Retinal pigment epithelial cell (primary cell): ENCODE measurements around the gene MAP3K9.

Source experiments
- DNase-seq: peaks from one replicate; pipeline ENCODE4 v3.0.0-alpha.2; 2010; ENCODE audit warnings: low read depth
- H3K4me3 ChIP-seq: 2 replicates; pipeline ENCODE4 v1.5.1; 2011; ENCODE audit warnings: mild to moderate bottlenecking, low read length, control low read depth, moderate library complexity
- TF ChIP-seq, protein P1 (sequence below): conservative IDR thresholded peaks from 2 replicates; pipeline ENCODE4 v1.5.1; 2011; ENCODE audit warnings: low read depth, low read length, control low read depth, inconsistent platforms

MAP3K9 gene

DNA sequence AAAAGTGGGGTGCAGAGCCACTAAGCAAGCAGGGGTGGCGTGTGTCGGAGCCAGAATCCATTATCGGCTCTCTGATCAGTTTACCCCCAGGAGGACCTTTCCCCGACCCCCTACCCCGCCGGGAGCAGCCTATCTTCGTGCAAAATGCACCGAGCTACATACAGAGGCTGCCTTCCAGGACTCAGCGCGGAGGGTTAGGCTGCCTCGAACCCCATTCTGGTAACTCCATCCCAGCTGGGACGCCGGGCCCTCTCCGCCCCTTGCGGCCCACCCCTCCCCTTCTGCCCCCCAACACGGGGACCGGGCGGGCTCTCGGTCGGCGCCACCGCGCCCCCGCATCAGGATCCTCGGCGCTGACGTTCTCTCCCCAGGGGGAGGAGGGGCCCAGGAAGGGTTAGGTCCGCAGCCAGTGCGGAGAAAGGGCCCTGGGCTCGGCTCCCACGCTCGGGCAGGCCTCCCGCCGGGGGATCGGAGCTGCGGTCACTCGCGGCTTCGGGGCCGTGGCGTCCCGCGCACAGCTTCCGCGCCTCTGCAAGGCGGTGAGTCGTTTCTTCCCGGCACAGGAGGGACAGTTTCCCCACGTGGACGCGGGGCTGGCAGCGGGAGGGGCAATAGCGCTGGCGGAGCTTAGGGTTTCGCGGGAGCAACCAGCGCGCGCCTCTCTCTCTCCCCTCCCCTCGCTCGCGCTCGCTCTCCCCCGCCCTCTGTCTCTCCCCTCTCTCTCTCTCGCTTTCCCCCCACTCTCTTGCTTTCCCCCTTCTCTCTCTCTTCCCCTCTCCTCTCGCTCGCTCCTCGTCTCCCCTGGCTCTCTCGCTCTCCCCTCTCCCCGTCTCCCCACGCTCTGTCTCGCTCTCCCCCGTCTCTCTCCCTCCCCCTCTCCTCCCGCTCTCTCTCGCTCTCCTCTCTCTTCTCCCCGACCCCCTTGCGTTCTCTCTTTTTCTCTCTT lies 12.5 kb upstream of the MAP3K9 start:
- peak overlapping the region; percentile 59 for H3K4me3 ChIP-seq
- no peak for DNase-seq
- TF ChIP-seq, protein P1, sequence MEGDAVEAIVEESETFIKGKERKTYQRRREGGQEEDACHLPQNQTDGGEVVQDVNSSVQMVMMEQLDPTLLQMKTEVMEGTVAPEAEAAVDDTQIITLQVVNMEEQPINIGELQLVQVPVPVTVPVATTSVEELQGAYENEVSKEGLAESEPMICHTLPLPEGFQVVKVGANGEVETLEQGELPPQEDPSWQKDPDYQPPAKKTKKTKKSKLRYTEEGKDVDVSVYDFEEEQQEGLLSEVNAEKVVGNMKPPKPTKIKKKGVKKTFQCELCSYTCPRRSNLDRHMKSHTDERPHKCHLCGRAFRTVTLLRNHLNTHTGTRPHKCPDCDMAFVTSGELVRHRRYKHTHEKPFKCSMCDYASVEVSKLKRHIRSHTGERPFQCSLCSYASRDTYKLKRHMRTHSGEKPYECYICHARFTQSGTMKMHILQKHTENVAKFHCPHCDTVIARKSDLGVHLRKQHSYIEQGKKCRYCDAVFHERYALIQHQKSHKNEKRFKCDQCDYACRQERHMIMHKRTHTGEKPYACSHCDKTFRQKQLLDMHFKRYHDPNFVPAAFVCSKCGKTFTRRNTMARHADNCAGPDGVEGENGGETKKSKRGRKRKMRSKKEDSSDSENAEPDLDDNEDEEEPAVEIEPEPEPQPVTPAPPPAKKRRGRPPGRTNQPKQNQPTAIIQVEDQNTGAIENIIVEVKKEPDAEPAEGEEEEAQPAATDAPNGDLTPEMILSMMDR, result no peak

DNA sequence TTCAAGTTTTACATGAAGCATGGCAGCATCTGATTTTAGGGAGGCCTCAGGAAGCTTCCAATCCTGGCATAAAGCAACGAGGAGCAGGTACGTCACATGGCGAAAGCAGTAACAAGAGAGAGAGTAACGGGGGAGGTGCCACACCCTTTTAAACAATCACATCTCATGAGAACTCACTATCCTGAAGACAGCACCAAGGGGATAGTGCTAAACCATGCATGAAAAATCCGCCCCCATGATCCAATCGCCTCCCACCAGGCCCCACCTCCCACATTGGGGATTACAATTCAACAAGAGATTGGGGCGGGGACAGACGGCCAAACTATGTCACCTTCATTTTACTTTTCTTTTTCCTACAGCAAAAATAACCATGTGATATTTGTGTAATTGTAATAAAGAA lies 7.2 kb upstream of the MAP3K9 start:
- H3K4me3 ChIP-seq, result no peak overlapping the region
- TF ChIP-seq, protein P1, result no peak
- DNase-seq, result no peak

DNA sequence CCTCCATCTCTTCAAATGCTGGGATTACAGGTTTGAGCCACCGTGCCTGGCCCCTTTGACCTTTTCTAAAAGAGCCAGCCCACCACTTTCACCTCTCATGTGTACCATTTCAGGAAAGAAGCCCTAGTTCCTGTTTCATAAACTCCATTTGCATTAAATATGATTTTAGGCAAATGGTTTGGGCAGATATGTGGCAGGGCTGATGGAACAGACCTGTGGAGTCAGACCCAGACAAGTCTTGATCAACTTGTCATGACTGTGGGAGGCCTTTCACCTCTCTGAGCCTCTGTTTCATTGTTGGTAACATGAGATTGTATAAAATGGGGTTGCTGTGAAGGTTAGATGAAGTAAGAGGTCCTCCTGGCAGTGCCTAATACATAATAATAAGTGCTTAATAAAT lies 5.2 kb upstream of the MAP3K9 start:
- H3K4me3 ChIP-seq, result no peak overlapping the region
- DNase-seq, result no peak
- TF ChIP-seq, protein P1, result no peak

DNA sequence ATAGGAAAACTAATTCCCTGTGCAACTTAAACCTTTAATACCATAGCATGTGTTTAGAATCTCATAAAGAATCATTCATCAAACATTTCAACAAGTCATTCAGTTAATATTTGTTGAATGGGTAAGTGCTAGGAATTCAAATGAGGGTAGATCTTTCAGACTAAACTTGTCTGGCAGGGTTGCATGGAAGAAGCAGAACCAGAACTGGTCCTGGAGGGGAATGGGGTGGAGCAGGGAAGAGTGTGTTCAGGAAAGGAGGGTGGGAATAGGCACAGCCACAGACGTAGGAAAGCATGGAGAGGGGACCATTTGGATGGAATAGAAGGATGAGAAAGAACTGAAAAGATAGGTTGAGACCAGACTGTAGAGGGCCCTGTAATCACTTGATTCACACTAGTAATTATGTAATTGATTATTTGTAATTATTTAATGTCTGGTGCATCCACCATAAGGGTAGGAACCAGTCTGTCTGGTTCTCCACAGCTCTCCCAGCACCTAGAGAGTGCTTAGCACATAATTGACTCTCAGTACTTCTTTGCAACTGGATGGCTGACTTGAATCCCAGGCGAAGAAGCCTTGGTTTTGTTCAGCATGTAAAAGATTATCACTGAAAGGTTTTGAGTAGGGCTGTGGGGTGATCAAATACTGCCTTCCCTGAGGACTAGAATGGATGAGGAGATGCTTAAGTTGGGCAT lies 3.0 kb upstream of the MAP3K9 start:
- no peak for DNase-seq
- TF ChIP-seq, protein P1, result no peak
- H3K4me3 ChIP-seq, result no peak overlapping the region

DNA sequence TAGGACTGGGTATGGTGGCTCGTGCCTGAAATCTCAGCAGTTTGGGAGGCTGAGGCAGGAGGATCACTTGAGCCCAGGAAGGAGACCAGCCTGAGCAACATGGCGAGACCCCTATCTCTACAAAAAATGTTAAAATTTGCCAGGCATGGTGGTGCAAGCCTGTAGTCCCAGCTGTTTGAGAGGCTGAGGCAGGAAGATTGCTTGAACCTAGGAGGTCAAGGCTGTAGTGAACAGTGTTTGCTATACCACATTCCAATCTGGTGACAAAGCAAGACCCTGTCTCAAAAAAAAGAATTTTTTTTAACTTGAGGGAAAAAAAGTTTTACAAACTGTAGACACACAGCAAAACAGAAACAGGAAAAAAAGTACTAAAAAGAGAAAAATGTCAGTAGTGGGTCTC lies 2.3 kb upstream of the MAP3K9 start:
- TF ChIP-seq, protein P1, result no peak
- H3K4me3 ChIP-seq, result peak overlapping the region; percentile 3
- no peak for DNase-seq

DNA sequence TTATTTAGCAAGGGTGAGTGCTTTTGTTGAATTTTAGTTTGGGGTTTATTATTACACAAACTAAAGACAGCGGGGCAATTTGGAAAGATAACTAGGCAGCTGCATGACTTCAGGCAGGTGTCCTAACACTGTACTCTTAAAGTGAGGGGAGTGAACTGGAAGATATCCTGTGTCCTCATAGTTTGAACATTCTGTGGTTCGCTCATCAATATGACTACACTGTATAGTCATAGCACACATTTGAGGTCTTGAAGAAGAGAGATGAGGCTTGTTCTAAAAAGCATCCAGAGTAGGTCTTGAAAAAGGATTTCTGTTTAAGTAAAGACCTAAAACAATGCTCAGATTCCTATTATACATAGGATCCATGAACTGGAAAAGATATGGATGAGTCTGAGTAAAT lies 1.7 kb upstream of the MAP3K9 start:
- no peak for DNase-seq
- TF ChIP-seq, protein P1, result no peak
- peak overlapping the region; percentile 84 for H3K4me3 ChIP-seq
